ENCODE results near the gene PTPRQ.
"Not testable (repeated sequence)": the region's sequence is repeated elsewhere in the genome, so short reads cannot be mapped to it uniquely, and the experiment has no call there.

The PTPRQ gene, protein sequence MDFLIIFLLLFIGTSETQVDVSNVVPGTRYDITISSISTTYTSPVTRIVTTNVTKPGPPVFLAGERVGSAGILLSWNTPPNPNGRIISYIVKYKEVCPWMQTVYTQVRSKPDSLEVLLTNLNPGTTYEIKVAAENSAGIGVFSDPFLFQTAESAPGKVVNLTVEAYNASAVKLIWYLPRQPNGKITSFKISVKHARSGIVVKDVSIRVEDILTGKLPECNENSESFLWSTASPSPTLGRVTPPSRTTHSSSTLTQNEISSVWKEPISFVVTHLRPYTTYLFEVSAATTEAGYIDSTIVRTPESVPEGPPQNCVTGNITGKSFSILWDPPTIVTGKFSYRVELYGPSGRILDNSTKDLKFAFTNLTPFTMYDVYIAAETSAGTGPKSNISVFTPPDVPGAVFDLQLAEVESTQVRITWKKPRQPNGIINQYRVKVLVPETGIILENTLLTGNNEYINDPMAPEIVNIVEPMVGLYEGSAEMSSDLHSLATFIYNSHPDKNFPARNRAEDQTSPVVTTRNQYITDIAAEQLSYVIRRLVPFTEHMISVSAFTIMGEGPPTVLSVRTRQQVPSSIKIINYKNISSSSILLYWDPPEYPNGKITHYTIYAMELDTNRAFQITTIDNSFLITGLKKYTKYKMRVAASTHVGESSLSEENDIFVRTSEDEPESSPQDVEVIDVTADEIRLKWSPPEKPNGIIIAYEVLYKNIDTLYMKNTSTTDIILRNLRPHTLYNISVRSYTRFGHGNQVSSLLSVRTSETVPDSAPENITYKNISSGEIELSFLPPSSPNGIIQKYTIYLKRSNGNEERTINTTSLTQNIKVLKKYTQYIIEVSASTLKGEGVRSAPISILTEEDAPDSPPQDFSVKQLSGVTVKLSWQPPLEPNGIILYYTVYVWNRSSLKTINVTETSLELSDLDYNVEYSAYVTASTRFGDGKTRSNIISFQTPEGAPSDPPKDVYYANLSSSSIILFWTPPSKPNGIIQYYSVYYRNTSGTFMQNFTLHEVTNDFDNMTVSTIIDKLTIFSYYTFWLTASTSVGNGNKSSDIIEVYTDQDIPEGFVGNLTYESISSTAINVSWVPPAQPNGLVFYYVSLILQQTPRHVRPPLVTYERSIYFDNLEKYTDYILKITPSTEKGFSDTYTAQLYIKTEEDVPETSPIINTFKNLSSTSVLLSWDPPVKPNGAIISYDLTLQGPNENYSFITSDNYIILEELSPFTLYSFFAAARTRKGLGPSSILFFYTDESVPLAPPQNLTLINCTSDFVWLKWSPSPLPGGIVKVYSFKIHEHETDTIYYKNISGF (N-terminal part only)

DNA sequence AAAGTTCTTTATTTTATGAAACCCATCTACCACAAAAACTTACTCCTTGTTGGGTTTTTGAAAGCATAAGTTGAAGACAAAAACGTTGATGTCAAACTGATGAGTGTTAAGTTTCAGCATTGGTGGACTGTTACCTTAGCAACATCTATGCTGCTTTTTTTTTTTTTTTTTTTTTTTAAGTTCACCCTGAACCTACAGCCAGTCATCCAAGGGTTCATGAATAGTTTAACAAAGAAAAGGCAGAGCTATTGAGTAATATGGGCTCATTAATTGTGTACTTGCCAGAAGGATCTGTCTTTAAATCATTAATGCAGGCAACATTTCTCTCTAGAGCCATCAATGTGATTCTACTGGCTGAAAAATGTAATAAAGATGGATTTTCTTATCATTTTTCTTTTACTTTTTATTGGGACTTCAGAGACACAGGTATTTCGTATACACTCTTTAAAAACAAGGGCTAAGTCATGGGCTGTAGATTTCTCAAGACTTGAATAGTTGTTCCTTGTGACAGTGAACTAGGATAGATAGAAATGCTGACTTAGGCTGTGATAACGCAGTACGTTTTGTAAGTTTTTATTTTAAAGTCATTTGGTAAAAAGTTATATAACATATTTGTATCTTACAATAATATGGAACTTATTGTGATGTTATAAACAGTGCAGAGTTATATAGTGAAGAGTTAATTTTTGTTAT is at the start of gene PTPRQ:
Gene PTPRQ, plus strand, starts transcription at position 262 of the 693 bp plus-strand sequence. Its CDS starts 111 bp downstream, at position 373.
- no peak for DNase-seq

DNA sequence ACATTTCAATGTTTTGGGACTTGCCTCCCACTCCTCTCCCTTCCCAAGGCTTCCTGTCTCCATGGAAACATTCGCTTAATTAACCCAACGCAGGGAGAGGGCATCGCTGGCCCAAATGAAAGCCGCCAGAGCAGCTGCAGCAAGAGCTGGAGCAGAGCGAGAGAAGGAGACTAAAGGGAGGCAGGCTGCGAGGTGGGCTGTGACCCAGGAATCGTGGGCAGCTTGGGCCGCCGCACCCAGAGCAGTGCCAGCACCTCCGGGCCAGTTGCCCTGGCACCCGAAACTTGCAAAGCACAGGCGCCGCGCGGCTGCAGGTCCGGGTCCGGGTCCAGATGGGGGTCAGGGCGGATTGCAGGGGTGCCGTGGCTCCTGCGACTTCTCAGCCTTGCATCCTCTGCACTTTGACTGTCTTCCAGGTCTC is 43.5 kb upstream of the PTPRQ start:
- no peak for DNase-seq

DNA sequence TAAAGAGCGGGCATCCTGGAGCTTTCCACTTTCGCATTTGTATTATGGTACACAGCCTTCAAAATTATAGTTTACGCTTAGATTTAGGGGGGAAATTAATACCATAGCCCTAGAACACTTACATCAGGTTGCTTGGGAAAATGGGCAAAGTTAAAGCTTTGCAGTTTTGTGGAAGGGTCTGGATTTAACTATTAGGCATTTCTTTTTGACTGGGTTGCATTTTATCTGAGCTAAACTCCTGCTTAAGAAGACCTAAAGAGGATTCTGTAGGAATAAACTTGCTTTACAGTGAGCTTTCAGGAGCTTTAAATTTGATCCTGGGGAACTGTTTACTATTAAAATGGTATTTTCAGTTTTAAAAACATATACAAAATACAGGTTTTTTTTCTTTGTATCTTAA is 42.8 kb upstream of the PTPRQ start:
- DNase-seq: no peak

DNA sequence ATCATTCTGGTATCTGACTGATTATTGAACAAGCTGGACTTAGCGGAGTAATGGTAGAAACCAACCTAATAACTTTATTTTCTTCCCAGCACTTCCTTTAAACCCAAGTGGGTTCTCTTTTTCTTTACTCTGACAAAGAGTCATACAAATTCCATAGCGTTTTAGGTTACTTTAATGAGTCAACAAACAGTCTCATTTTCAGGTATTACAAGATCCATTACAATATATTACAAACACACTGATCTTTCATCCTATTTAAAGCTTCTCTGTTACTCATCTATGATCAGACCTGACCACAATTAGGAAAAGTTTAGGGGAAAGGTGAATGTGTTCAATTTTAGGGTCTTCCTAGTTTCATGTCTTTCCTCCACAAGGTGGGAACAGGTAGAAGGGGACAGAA is 39.4 kb upstream of the PTPRQ start:
- no peak for DNase-seq

DNA sequence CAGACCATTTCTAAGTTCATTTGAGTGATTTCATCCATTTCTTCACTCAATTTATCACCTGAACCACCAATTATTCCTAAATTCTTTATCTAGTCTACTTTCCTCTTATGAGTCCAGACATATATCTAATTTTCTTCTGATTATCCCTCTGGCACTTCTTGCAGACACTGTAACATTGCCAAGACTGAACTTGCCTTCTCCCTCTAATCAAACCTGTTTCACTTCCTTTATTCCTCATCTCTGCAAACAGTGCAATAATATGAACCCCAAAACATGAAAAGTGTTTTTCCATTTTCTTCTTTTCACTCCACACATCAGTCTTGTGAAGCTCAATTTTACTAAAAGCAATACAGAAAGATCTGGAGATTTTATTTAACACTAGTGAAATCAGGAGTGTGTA is 37.8 kb upstream of the PTPRQ start:
- DNase-seq: no peak

DNA sequence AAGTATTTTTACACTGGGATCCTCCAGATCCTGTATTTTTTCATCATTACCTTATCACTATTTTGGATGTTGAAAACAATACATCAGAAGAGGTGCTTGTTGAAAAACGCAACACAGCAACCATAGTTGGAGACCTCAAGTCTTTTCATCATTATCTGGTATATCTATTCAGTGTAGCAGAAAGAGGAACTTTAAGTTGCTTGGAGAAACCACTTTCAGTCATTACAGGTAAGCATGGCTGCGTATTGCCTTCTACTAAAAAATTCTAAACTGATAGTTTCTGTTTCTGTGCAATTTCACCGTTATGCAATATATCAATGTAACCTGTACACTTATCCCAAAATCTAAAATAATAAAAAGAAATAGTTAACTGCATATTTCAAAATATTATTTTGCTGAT is 32.2 kb upstream of the PTPRQ start:
- DNase-seq: no peak

DNA sequence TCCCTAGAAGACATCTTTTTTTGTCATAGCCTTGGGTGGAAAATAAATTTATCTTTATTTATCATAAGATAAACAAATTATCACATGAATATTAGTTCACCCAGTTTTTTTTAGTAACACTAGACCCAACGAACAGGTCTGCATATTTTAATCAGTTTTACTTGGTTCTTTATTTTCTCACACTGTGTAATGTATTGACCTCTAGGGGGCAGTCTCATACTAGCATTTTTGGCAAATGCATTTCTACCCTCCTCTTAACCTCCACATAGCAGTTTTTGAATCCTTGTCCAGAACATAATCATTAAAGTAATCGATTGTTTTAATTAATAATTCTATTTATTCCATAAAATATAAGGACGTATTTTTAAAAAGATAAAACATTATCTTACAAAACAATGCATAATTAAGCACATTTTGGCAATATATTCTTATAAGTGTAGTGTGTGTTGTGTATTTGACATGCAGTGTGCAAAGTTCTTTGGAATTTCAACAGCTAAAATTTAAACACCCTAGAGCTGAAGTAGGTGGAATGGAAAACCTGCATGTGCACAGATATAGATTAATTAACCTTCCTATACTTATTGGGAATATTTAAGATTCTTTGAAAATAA is 31.6 kb upstream of the PTPRQ start:
- DNase-seq: no peak

DNA sequence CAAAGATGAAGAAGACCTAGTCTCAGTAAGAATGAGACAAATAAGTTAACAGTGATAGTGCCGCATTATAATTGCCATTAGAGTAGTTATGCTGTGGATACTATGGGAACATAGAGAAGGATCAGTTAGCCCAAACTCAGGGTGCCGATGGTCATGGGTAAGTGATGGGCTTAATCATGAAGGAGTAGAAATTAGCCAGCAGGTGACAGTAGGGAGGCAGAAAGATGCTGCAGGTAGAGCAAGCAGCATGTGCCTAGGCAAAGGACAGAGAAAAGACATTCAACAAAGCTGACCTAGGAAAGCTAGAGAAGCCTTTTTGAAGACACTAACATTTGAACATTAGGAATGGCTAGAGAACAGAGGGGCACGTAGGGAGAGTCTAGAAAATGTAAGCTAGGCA is 30.6 kb upstream of the PTPRQ start:
- DNase-seq: no peak

DNA sequence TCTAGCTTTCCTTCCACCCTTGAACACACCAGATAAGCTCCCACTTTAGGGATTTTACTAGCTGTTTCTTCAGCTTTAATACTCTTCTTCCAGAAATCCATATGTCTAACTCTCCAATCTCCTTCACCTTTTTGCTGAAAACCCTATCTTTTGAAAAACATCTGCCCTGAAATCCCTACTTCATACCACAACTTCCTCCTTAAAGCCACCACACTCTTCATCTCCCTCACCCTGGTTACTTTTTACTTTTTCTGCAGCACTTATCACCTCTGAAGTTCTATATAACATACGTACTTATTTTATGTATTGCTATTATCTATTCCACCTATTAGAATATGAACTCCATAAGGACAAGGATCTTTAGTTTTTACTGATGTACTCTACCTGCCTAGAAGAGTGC is 28.6 kb upstream of the PTPRQ start:
- no peak for DNase-seq

DNA sequence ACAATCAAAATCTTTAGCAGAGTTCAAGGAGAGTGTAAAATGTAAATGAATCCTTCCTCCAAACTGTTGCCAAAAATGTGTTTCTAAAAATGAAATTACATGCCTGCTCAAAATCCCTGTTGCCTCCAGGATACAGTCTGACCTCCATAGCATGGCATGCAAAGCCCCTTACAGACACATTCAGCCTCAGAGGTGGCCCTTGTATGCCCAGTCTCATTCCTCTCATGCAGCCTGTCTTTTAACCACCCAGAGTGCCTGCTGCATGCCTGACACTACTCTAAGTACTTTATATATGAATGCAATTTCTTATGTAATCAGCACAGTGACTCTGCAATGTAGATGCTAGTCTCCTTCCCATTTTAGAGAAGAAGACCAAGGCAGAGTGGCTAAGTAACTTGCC is 24.4 kb upstream of the PTPRQ start:
- no peak for DNase-seq

DNA sequence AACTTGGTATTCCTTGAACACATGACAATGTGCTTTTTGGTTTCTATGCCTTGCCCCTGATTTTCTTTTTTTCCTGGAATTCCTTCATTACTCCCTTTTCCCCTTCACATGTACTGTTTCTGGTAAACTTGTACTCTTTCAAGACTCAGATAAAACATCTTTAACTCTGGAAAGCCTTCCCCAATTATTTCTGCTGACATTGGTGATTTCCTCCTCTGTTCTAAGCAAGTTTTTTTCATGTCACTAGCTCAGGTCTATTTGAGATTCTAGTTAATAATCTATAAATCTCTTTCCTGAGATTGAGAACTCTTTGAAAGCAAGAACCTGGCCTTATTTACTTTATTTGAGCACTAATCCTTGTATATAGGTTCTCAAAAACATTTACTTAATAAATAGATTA is 24.0 kb upstream of the PTPRQ start:
- no peak for DNase-seq

DNA sequence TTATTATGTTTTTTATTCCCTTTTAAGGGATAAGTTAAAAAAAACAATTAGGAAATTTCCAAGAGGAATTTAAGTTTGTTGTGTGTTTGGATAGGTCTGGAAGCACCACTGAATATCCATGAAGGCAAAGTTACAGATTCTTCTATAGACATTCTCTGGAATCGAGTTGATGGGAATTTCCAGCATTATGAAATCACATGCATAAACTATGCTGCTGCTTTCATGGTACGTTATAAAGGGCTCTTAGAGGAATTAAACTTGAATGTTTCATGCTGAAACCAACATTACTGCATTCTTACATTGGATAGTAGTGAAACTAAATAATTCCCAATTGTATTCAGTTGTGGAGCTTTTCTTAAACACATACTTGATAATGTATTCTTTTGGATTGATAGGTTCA is 21.5 kb upstream of the PTPRQ start:
- no peak for DNase-seq

DNA sequence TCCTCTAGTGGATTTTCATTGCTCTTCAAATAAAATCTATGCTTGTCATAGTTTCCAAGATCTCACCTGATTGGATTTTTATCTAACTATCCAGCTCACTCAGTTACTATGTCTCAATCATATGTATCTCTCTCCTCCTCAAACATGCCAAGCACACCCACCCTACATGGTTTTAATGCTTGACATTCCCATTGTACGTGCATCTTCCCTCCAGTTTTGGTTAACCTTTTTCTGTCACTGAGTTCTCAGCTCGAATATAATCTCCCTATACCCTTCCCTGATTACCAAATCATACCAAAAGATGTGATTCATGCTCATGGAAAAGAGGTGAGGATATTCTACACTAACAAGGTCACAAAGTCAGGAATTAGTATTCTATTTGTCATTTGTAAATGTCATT is 12.0 kb upstream of the PTPRQ start:
- DNase-seq: no peak

DNA sequence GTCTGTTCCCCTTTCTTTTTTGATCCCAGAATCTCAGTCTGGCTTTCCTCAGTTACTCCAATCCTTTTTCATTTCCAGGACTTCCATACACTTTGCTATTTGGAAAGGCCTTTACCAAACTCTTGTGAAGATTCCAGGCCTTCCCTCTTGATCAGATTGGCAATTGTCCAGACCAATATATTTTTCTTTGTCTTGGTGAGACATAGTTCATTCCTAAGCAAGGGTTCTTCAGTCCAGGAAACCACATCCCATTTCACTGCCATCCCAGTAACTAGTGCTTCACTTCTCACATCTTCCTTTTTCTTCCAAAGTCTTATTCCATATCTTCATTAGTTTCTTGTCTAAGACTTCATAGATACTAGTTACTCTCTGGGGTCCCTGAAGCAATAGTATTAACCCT is 2.1 kb upstream of the PTPRQ start:
- no peak for DNase-seq

DNA sequence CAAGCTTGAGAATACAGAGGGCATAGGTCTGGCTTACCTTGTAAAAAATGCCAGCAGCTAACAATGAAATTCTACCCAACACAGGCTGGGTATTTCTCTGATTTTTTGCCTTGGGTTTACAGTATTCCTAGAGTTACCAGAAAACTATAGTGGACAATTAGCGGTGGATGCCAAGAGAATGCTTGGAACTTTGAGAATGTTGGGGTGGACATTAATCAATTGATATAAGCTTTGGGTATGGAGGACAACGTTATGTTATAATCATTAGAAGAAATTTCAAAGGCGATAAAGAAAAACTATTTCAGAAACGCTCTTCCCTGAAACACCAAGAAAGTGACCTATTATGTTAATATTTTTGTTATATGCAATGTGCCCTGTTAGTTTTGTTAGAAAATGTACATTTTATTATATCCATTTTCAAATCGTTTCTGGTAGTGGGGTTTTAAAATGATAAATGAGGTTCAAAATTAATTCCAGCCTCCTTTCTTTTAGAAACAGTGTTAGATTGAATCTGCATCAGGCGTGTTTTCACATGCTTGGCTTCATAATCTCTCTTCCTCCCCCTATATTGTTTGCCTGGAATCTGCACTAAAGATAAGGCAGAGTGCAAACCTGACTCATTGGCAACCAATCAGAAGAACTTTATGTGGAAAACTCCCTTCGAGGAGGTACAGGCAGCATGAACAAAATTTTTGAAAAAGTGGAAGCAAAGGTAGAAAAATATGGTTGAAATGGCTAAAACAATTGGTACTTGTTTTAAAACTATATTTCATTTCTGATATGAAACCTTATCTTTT is 1.4 kb upstream of the PTPRQ start:
- no peak for DNase-seq

DNA sequence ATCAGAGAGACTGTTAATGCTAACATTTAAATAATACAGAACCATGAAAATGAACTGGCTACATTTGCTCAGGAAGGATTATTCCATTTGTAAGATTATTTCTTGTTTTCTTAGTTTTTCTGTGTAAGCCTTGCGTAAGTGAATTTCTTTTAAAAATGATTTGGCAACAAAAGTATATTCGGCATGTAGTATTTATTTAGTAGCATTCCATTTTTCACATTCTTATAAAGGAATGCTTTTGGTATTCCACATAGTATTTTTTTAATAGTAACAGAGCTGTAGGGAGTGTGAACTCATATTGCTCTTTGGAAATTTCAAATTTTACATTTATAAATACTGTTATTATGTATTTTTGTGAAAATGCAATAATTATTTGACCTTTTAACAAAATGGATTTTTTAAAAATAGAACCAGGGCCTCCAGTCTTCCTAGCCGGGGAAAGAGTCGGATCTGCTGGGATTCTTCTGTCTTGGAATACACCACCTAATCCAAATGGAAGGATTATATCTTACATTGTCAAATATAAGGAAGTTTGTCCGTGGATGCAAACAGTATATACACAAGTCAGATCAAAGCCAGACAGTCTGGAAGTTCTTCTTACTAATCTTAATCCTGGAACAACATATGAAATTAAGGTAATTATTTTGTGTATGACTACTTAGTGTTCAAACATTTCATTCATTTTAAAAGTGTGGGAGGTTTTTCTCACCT is 1.2 kb downstream of the PTPRQ start:
- DNase-seq: no peak

DNA sequence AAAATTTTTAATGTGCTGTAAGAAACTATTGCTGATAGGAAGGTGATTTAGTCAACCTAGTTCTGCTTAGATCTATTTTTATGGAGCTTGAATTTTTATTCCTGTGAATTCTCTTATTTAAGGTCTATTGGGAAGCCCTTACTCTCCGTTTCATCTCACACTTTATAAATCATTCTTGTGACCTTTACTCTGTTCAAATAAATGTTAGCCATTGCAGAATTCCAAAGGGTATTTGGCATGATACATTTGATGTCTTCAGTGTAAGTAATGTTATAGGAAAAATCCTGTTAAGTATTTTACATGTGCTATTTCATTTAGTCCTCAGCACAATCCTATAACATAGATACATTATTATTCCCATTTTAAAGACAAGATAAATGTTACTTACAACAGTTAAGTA is 12.5 kb downstream of the PTPRQ start:
- DNase-seq: no peak

DNA sequence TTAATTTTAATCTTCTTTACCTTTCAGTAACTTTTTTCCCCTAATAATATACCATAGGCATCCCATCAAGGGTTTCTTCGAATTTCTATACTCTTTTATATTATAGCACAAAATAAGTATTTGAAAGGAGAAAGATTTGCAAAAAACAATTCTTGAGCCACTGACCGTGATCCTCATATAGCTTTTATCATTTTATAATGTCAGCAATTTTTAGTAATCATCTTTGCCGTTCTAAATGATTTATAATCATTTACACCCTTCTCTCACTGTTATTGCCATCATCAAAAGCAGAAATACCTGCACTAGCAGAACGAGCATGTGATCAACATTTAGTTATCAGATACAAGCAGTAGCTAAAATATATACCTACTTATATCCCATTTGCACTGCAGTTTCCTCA is 16.9 kb downstream of the PTPRQ start:
- no peak for DNase-seq

DNA sequence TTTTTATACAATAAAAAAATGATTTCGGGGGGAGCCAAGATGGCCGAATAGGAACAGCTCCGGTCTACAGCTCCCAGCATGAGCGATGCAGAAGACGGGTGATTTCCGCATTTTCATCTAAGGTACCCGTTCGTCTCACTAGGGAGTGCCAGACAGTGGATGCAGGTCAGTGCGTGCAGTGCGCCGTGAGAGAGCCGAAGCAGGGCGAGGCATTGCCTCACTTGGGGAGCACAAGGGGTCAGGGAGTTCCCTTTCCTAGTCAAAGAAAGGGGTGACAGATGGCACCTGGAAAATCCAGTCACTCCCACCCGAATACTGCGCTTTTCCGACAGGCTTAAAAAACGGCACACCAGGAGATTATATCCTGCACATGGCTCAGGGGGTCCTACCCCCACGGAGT is 17.8 kb downstream of the PTPRQ start:
- DNase-seq: not testable (repeated sequence)

DNA sequence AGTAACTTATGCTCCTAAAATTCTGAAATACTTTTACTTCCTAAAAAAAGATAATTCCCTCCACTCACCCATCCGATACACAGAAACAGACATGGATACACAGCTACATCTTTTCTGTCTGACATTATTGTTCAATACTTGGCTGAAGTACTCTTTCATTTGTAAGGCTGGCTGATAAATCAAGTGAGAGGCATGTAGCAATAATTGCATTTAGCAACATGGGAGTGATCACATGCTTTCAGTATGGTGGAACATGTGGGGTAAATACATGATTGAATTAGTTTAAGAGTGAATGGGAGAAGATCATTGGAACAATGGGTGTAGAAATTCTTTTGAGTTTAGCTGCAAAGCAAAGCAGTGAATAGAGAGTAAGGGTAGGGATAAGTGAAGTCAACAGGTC is 25.6 kb downstream of the PTPRQ start:
- DNase-seq: no peak

DNA sequence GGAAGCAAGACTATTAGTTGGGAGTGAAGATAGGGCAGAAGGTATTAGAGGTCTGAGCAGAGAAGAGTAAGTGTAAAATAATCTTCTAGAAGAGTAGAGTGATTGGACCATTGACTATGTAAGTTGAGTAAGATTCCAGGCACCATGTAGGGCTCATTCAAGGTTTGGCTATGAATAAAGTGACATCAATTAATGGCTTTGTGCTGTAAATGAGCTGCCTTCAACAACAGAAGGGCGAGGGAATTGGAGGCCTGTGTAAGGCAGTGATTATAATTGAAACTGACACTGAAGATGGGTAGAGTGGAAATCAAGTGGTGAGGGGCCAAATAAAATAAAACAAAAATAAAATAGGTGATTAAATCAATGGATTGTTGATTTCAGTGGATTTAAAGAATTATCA is 26.4 kb downstream of the PTPRQ start:
- no peak for DNase-seq
